HepG2 (cell line): ENCODE data around the gene LRPAP1. TPM values are rescaled to one million over a fixed set of nuclear protein-coding genes. Genes with fewer than 3 reads are reported as not detected.

Experiments used
- ATAC-seq: fragments of 200-7000 bp; cut with Tn5 transposase; 3 replicates; pipeline ENCODE4 v1.9.1; 2020; ENCODE audit warnings: mild to moderate bottlenecking, moderate library complexity
- BruUV-seq: library from RNA; stranded (reverse); fragments of 400-500 nt; replicated peaks from 2 replicates; lab custom pipeline; 2021; lab: Mats Ljungman, UMichigan
- CTCF ChIA-PET: fragments of 300-600 bp; formaldehyde crosslinking; extraction: SDS; loops from one replicate; lab custom pipeline; 2021; ENCODE audit warnings: low total read pairs, inconsistent platforms, low intra/inter-chr PET ratio; lab: Yijun Ruan, JAX
- POLR2A ChIA-PET: fragments of 350-600 bp; sonication (Branson Sonifier 250); formaldehyde crosslinking; loops from one replicate; lab custom pipeline; 2020; ENCODE audit warnings: antibody characterized with exemption, inconsistent platforms; lab: Yijun Ruan, JAX
- DNase-seq: peaks from one replicate; pipeline ENCODE4 v3.0.0-alpha.2; 2015; ENCODE audit warnings: low spot score
- FAIRE-seq: peaks from 3 replicates; lab custom pipeline; 2011; peaks lifted over from hg19 to GRCh38; lab: Jason Lieb, UNC
- H2AFZ ChIP-seq: one replicate; pipeline ENCODE4 v1.6.1; 2011; ENCODE audit warnings: low read length, inconsistent platforms
- H3K27ac ChIP-seq: fragments of 300-600 bp; 3 replicates; pipeline ENCODE4 v1.8.0; 2011; ENCODE audit warnings: mixed run types, mild to moderate bottlenecking, mixed read lengths, low read length, inconsistent platforms; ENCODE audit not compliant: insufficient read depth; ENCODE audit errors: extremely low read length
- H3K27me3 ChIP-seq, 2 experiments: fragments of 200-600 bp in 1 of 2; 2 replicates in 1 of 2; 3 replicates in 1 of 2; pipeline versions ENCODE4 v1.6.0 to v1.8.0; 2011; ENCODE audit warnings: low read length in 2 of 2, mild to moderate bottlenecking in 2 of 2, moderate library complexity in 2 of 2, inconsistent platforms in 1 of 2; ENCODE audit not compliant: insufficient read depth in 2 of 2, control insufficient read depth in 1 of 2
- H3K36me3 ChIP-seq, 2 experiments: fragments of 200-600 bp in 1 of 2; replicated peaks in 1 of 2; 2 replicates in 1 of 2; 3 replicates in 1 of 2; pipeline versions ENCODE4 v1.5.1 to v1.8.0; 2011; ENCODE audit warnings: low read length in 2 of 2, inconsistent platforms in 1 of 2; ENCODE audit not compliant: insufficient read depth in 2 of 2, control insufficient read depth in 1 of 2
- H3K4me1 ChIP-seq: 2 replicates; pipeline ENCODE4 v1.5.1; 2012; ENCODE audit warnings: low read length, inconsistent platforms; ENCODE audit not compliant: insufficient read depth
- H3K4me2 ChIP-seq: 2 replicates; pipeline ENCODE4 v1.6.0; 2011; ENCODE audit warnings: low read depth, low read length, inconsistent platforms
- H3K4me3 ChIP-seq, 3 experiments: fragments of 200-600 bp in 1 of 3; sonication (generic), shearing (Covaris generic) in 1 of 3; replicated peaks in 1 of 3; 2 replicates each; pipeline ENCODE4 v1.5.1; 2011 to 2016; ENCODE audit warnings: low read length in 3 of 3, inconsistent platforms in 2 of 3, low read depth in 2 of 3, mild to moderate bottlenecking in 2 of 3, control low read depth in 1 of 3, mixed read lengths in 1 of 3; ENCODE audit not compliant: insufficient read depth in 1 of 3
- H3K79me2 ChIP-seq: one replicate; pipeline ENCODE4 v1.6.1; 2011; ENCODE audit warnings: low read length, inconsistent platforms; ENCODE audit not compliant: insufficient read depth
- H3K9ac ChIP-seq: 2 replicates; pipeline ENCODE4 v1.6.0; 2011; ENCODE audit warnings: mild to moderate bottlenecking, low read depth, low read length, inconsistent platforms; ENCODE audit not compliant: insufficient read depth
- H3K9me3 ChIP-seq: 2 replicates; pipeline ENCODE4 v1.5.1; 2012; ENCODE audit warnings: mild to moderate bottlenecking, low read length
- H4K20me1 ChIP-seq: 2 replicates; pipeline ENCODE4 v1.6.0; 2011; ENCODE audit warnings: inconsistent platforms, mild to moderate bottlenecking, low read length, moderate library complexity; ENCODE audit not compliant: insufficient read depth
- BCL3 ChIP-seq: sonication (generic); formaldehyde crosslinking; IDR thresholded peaks from 2 replicates; pipeline ENCODE4 v1.5.1; 2020; ENCODE audit warnings: mild to moderate bottlenecking, missing genetic modification reagents, moderate library complexity
- EHMT2 ChIP-seq: fragments of 200-600 bp; sonication (generic); IDR thresholded peaks from 2 replicates; pipeline ENCODE4 v1.7.0; 2017; ENCODE audit warnings: antibody characterized with exemption, low read depth, low read length, borderline replicate concordance
- HDAC6 ChIP-seq: fragments of 200-600 bp; sonication (generic); IDR thresholded peaks from 2 replicates; pipeline ENCODE4 v1.7.0; 2017; ENCODE audit warnings: mild to moderate bottlenecking, antibody characterized with exemption, low read length, low read depth
- HNRNPK ChIP-seq: fragments of 200-400 bp; formaldehyde crosslinking; IDR thresholded peaks from 2 replicates; pipeline ENCODE4 v1.6.1; 2018; ENCODE audit warnings: low read length, low read depth, moderate library complexity, mild to moderate bottlenecking; ENCODE audit not compliant: poor library complexity, severe bottlenecking
- JDP2 ChIP-seq: sonication (generic); formaldehyde crosslinking; IDR thresholded peaks from 2 replicates; pipeline ENCODE4 v1.8.1; 2022; ENCODE audit warnings: missing genetic modification reagents, borderline replicate concordance
- MIER3 ChIP-seq: IDR thresholded peaks from 2 replicates; pipeline ENCODE4 v1.6.1; 2016; ENCODE audit warnings: missing compliant biosample characterization, borderline replicate concordance
- MLLT10 ChIP-seq: sonication (generic); formaldehyde crosslinking; IDR thresholded peaks from 2 replicates; pipeline ENCODE4 v1.4.0; 2020; ENCODE audit warnings: missing genetic modification reagents
- MTA3 ChIP-seq: sonication (generic); formaldehyde crosslinking; IDR thresholded peaks from 2 replicates; pipeline ENCODE4 v1.4.0; 2020; ENCODE audit warnings: missing genetic modification reagents
- NKX3-1 ChIP-seq: sonication (generic); formaldehyde crosslinking; IDR thresholded peaks from 2 replicates; pipeline ENCODE4 v1.5.0; 2020; ENCODE audit warnings: missing genetic modification reagents
- SMAD3 ChIP-seq: sonication (generic); formaldehyde crosslinking; IDR thresholded peaks from 2 replicates; pipeline ENCODE4 v1.4.0; 2020; ENCODE audit warnings: missing genetic modification reagents
- TFAP4 ChIP-seq: sonication (generic); IDR thresholded peaks from 2 replicates; pipeline ENCODE4 v1.6.1; 2016; ENCODE audit warnings: low read depth, borderline replicate concordance
- ZC3H4 ChIP-seq: sonication (generic); formaldehyde crosslinking; IDR thresholded peaks from 2 replicates; pipeline ENCODE4 v1.4.0; 2020; ENCODE audit warnings: missing genetic modification reagents, borderline replicate concordance
- ZNF83 ChIP-seq: sonication (generic); formaldehyde crosslinking; IDR thresholded peaks from 2 replicates; pipeline ENCODE4 v1.4.0; 2020; ENCODE audit warnings: missing genetic modification reagents, mild to moderate bottlenecking, borderline replicate concordance
- WGBS: methylation state at CpG from one replicate; pipeline ENCODE4 v1.1.6; 2017; ENCODE audit warnings: low lambda C conversion rate; 5-methylcytosine and 5-hydroxymethylcytosine counted together
- in situ Hi-C: cut with HindIII; loops from 2 replicates; pipeline ENCODE4 v1.10.0; 2017; ENCODE audit warnings: low pct_unique_long_range_greater_than_20kb; ENCODE audit not compliant: extremely low pct_ligation_motif_present
- intact Hi-C: fragments of 100-400 bp; cut with micrococcal nuclease; formaldehyde crosslinking; loops from one replicate; pipeline ENCODE4 v1.10.0; 2022; ENCODE audit not compliant: unreplicated experiment
- polyA plus RNA-seq, 8 experiments: library from polyadenylated mRNA; depleted of rRNA in 3 of 8; stranded (reverse) in 7 of 8; unstranded in 1 of 8; fragments of >200 nt; fragmentation: Illumina TruSeq in 4 of 8; extraction: Trizol in 4 of 8; gene quantifications; 2 replicates each; pipeline versions ENCODE4 v1.2.1 to v1.2.3, GENCODE V29; 2011 to 2016; ENCODE audit warnings: low read depth in 4 of 8, missing spikeins in 1 of 8, mixed read lengths in 1 of 8; ENCODE audit not compliant: insufficient read depth in 1 of 8
- total RNA-seq, 5 experiments: library from RNA; depleted of rRNA; stranded (reverse); fragments of >200 nt; fragmentation: Illumina TruSeq; extraction: Trizol; gene quantifications; 2 replicates each; pipeline ENCODE4 v1.2.3, GENCODE V29; 2016; ENCODE audit warnings: low read depth in 1 of 5
- TF ChIP-seq, protein P1 (sequence below): sonication (generic); formaldehyde crosslinking; IDR thresholded peaks from 2 replicates; pipeline ENCODE4 v1.5.0; 2020; ENCODE audit warnings: missing genetic modification reagents

The LRPAP1 gene
- total and polyA plus RNA-seq, 2 of the 13 experiments (the other 11 are each of a cell fraction or from before 2014, with no cell fraction given) = 153 to 191 TPM

GRCh38 chr4:3475041-3475712 is 57.0 kb downstream of the LRPAP1 start:
- ChIA-PET POLR2A (no interaction called here), CTCF (no interaction called here)
- no TSS peak for BruUV-seq

More at GRCh38 chr4:3475041-3475712, 57.0 kb downstream of the LRPAP1 start:
- in situ Hi-C loops = no loop called here
- intact Hi-C loops = no loop called here
- Histone ChIP-seq H3K79me2 (no peaks in the 10 kb centered on the region), H3K4me2 (no peak overlapping the region), H4K20me1 (no peaks in the 10 kb centered on the region), H3K27me3 (peaks cover 19 to 77% of the 10 kb centered on the region in 2 experiments), H3K4me3 (no peak overlapping the region), H3K9me3 (no peaks in the 10 kb centered on the region), H3K36me3 (no peaks in the 10 kb centered on the region), H2AFZ (no peak overlapping the region), H3K27ac (no peak overlapping the region), H3K9ac (no peak overlapping the region), H3K4me1 (peaks cover 17% of the 10 kb centered on the region; the same call in 1 of the 2 replicates)
- 64% methylated on average over 3 of the region's 15 CpGs for WGBS
- FAIRE-seq (no peak), ATAC-seq (no peak), DNase-seq (no peak)
- no peak for TF ChIP-seq NKX3-1
- no peak for TF ChIP-seq HNRNPK
- TF ChIP-seq EHMT2 = no peak
- no peak for TF ChIP-seq ZC3H4 (CRISPR knock-in tag)
- no peak for TF ChIP-seq MTA3 (CRISPR knock-in tag)
- no peak for TF ChIP-seq BCL3
- TF ChIP-seq ZNF83 = no peak
- TF ChIP-seq TFAP4 = no peak
- no peak for TF ChIP-seq SMAD3
- no peak for TF ChIP-seq JDP2
- no peak for TF ChIP-seq HDAC6
- TF ChIP-seq, protein P1, sequence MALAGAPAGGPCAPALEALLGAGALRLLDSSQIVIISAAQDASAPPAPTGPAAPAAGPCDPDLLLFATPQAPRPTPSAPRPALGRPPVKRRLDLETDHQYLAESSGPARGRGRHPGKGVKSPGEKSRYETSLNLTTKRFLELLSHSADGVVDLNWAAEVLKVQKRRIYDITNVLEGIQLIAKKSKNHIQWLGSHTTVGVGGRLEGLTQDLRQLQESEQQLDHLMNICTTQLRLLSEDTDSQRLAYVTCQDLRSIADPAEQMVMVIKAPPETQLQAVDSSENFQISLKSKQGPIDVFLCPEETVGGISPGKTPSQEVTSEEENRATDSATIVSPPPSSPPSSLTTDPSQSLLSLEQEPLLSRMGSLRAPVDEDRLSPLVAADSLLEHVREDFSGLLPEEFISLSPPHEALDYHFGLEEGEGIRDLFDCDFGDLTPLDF = no peak
- TF ChIP-seq MIER3 (CRISPR knock-in tag) = no peak
- TF ChIP-seq MLLT10 (CRISPR knock-in tag) = no peak
